Measurements from ENCODE around the gene PNMA6A.
A peak's percentile ranks its signal among the peaks of the same experiment; 100 is the strongest.

The PNMA6A gene

GRCh38 chrX:153030801-153031200 is 41.5 kb upstream of the PNMA6A start:
- Histone ChIP-seq H3K4me3 (ENCODE audit: insufficient read depth, low read length, poor library complexity, severe bottlenecking) (no peak overlapping the region), H3K9me2 (replicated peaks; ENCODE audit: insufficient read depth, low read length) (no peaks in the 10 kb centered on the region), H4K20me1 (ENCODE audit: low read depth, low read length) (no peaks in the 10 kb centered on the region), H3K27me3 (ENCODE audit: low read length) (no peaks in the 10 kb centered on the region), H3K79me2 (ENCODE audit: insufficient read depth, low read length) (no peaks in the 10 kb centered on the region), H2AFZ (ENCODE audit: low read depth, low read length, severe bottlenecking) (no peak overlapping the region), H3K4me2 (ENCODE audit: low read depth, low read length, poor library complexity, severe bottlenecking) (no peak overlapping the region), H3F3A (ENCODE audit: insufficient read depth) (no peaks in the 10 kb centered on the region), H3K9ac (ENCODE audit: low read length) (no peak overlapping the region), H3K27ac (ENCODE audit: low read depth, low read length) (no peak overlapping the region), H3K9me3 (ENCODE audit: insufficient read depth, low read length) (no peaks in the 10 kb centered on the region), H3K36me3 (ENCODE audit: low read length) (no peaks in the 10 kb centered on the region)
- no peak for TF ChIP-seq EZH2phosphoT487 (conservative IDR thresholded peaks at IDR 0.05; ENCODE audit: low read length)
- TF ChIP-seq CTCF (IDR thresholded peaks at IDR 0.05; ENCODE audit: insufficient read depth, low read length, poor library complexity, severe bottlenecking) = no peak

- H3K27ac ChIP-seq (ENCODE audit: low read depth, low read length) = no peak overlapping the region
- H3K36me3 ChIP-seq (ENCODE audit: low read length) = no peaks in the 10 kb centered on the region
- H3K4me2 ChIP-seq (ENCODE audit: low read depth, low read length, poor library complexity, severe bottlenecking) = peak overlapping the region; percentile 59
- TF ChIP-seq CTCF (IDR thresholded peaks at IDR 0.05; ENCODE audit: insufficient read depth, low read length, poor library complexity, severe bottlenecking) = peak; percentile 27
- no peak for TF ChIP-seq EZH2phosphoT487 (conservative IDR thresholded peaks at IDR 0.05; ENCODE audit: low read length)
- no peaks in the 10 kb centered on the region for H3F3A ChIP-seq (ENCODE audit: insufficient read depth)
- H4K20me1 ChIP-seq (ENCODE audit: low read depth, low read length) = no peaks in the 10 kb centered on the region
- H3K9ac ChIP-seq (ENCODE audit: low read length) = peak overlapping the region; percentile 24; the same call in 1 of the 2 replicates
- H3K9me2 ChIP-seq (replicated peaks; ENCODE audit: insufficient read depth, low read length) = no peaks in the 10 kb centered on the region
- H3K79me2 ChIP-seq (ENCODE audit: insufficient read depth, low read length) = no peaks in the 10 kb centered on the region
- peak overlapping the region; percentile 18 for H3K4me3 ChIP-seq (ENCODE audit: insufficient read depth, low read length, poor library complexity, severe bottlenecking)
- no peaks in the 10 kb centered on the region for H3K27me3 ChIP-seq (ENCODE audit: low read length)
- peak overlapping the region; percentile 94 for H2AFZ ChIP-seq (ENCODE audit: low read depth, low read length, severe bottlenecking)
- no peaks in the 10 kb centered on the region for H3K9me3 ChIP-seq (ENCODE audit: insufficient read depth, low read length)
These were observed 39.7 kb upstream of the PNMA6A start for GRCh38 chrX:153032397-153033118.

GRCh38 chrX:153049093-153049492 is 23.2 kb upstream of the PNMA6A start:
- H3K9ac ChIP-seq (ENCODE audit: low read length) = no peak overlapping the region
- no peaks in the 10 kb centered on the region for H3K36me3 ChIP-seq (ENCODE audit: low read length)
- H3K27ac ChIP-seq (ENCODE audit: low read depth, low read length) = no peak overlapping the region
- H2AFZ ChIP-seq (ENCODE audit: low read depth, low read length, severe bottlenecking) = no peak overlapping the region
- no peaks in the 10 kb centered on the region for H3K9me2 ChIP-seq (replicated peaks; ENCODE audit: insufficient read depth, low read length)
- TF ChIP-seq CTCF (IDR thresholded peaks at IDR 0.05; ENCODE audit: insufficient read depth, low read length, poor library complexity, severe bottlenecking) (no peak), EZH2phosphoT487 (conservative IDR thresholded peaks at IDR 0.05; ENCODE audit: low read length) (no peak)
- H3K27me3 ChIP-seq (ENCODE audit: low read length) = no peaks in the 10 kb centered on the region
- no peaks in the 10 kb centered on the region for H3K9me3 ChIP-seq (ENCODE audit: insufficient read depth, low read length)
- no peak overlapping the region for H3K4me3 ChIP-seq (ENCODE audit: insufficient read depth, low read length, poor library complexity, severe bottlenecking)
- H3K79me2 ChIP-seq (ENCODE audit: insufficient read depth, low read length) = no peaks in the 10 kb centered on the region
- H3K4me2 ChIP-seq (ENCODE audit: low read depth, low read length, poor library complexity, severe bottlenecking) = no peak overlapping the region
- H3F3A ChIP-seq (ENCODE audit: insufficient read depth) = no peaks in the 10 kb centered on the region
- H4K20me1 ChIP-seq (ENCODE audit: low read depth, low read length) = no peaks in the 10 kb centered on the region

Data from SU-DHL-6 (cell line).